ENCODE results near the gene CHPF. TPM values are rescaled to one million over a fixed set of nuclear protein-coding genes. Genes with fewer than 3 reads are reported as not detected.

The CHPF gene
- total RNA-seq, 1 experiment from 2014 or later, result 78.2 TPM

GRCh38 chr2:219557791-219558785 is 14.5 kb upstream of the CHPF start:
- Histone ChIP-seq H3K27me3 (ENCODE audit: insufficient read depth, low read depth) (no peaks in the 10 kb centered on the region), H3K36me3 (ENCODE audit: low read depth) (no peaks in the 10 kb centered on the region), H3K9me3 (ENCODE audit: insufficient read depth, low read depth) (no peaks in the 10 kb centered on the region), H4K20me1 (ENCODE audit: insufficient read depth) (no peaks in the 10 kb centered on the region), H2AFZ (no peak overlapping the region), H3K79me2 (ENCODE audit: low read depth) (no peaks in the 10 kb centered on the region), H3F3A (ENCODE audit: insufficient read depth, low read depth) (no peaks in the 10 kb centered on the region), H3K4me2 (no peak overlapping the region), H3K4me1 (replicated peaks; ENCODE audit: insufficient read depth) (no peaks in the 10 kb centered on the region), H3K27ac (no peak overlapping the region), H3K4me3 (no peak overlapping the region), H3K9me2 (ENCODE audit: insufficient read depth) (no peaks in the 10 kb centered on the region)
- TF ChIP-seq EZH2 (IDR thresholded peaks at IDR 0.05; ENCODE audit: low read depth) (no peak), CTCF (conservative IDR thresholded peaks at IDR 0.05) (no peak)
- no peak for DNase-seq
- no TSS peak for BruUV-seq (replicated peaks)
- intact Hi-C loops (cut with micrococcal nuclease; ENCODE audit: unreplicated experiment), result no loop called here
- CTCF ChIA-PET, result no interaction called here
- POLR2A ChIA-PET (ENCODE audit: unreplicated experiment), result no interaction called here

GRCh38 chr2:219557320-219557719 is 13.7 kb upstream of the CHPF start:
- POLR2A ChIA-PET (ENCODE audit: unreplicated experiment), result interaction anchor here (0.9 kb wide), 1 partner anchor 141 kb away, joined by 3 read pairs; no protein-coding TSS in a partner anchor
- no peaks in the 10 kb centered on the region for H4K20me1 ChIP-seq (ENCODE audit: insufficient read depth)
- no TSS peak for BruUV-seq (replicated peaks)

GRCh38 chr2:219556413-219556812 is 12.8 kb upstream of the CHPF start:
- CTCF ChIA-PET, result no interaction called here
- Histone ChIP-seq H3K27ac (no peak overlapping the region), H3K4me2 (no peak overlapping the region), H4K20me1 (ENCODE audit: insufficient read depth) (no peaks in the 10 kb centered on the region), H3K79me2 (ENCODE audit: low read depth) (no peaks in the 10 kb centered on the region), H3K27me3 (ENCODE audit: insufficient read depth, low read depth) (no peaks in the 10 kb centered on the region), H3K4me1 (replicated peaks; ENCODE audit: insufficient read depth) (no peaks in the 10 kb centered on the region), H3K4me3 (no peak overlapping the region), H3F3A (ENCODE audit: insufficient read depth, low read depth) (no peaks in the 10 kb centered on the region), H3K36me3 (ENCODE audit: low read depth) (no peaks in the 10 kb centered on the region), H2AFZ (no peak overlapping the region), H3K9me3 (ENCODE audit: insufficient read depth, low read depth) (no peaks in the 10 kb centered on the region), H3K9me2 (ENCODE audit: insufficient read depth) (no peaks in the 10 kb centered on the region)
- BruUV-seq (replicated peaks), result no TSS peak
- intact Hi-C loops (cut with micrococcal nuclease; ENCODE audit: unreplicated experiment), result no loop called here
- TF ChIP-seq EZH2 (IDR thresholded peaks at IDR 0.05; ENCODE audit: low read depth), result no peak
- TF ChIP-seq CTCF (conservative IDR thresholded peaks at IDR 0.05), result no peak
- no peak for DNase-seq
- POLR2A ChIA-PET (ENCODE audit: unreplicated experiment), result interaction anchor here (0.6 to 0.9 kb wide), 2 partner anchors 92 to 140 kb away, joined by 3 to 17 read pairs; no protein-coding TSS in a partner anchor

More at GRCh38 chr2:219557320-219557719, 13.7 kb upstream of the CHPF start:
- H3K27me3 ChIP-seq (ENCODE audit: insufficient read depth, low read depth), result no peaks in the 10 kb centered on the region
- DNase-seq, result no peak
- H3K27ac ChIP-seq, result no peak overlapping the region
- intact Hi-C loops (cut with micrococcal nuclease; ENCODE audit: unreplicated experiment), result no loop called here
- no peaks in the 10 kb centered on the region for H3K79me2 ChIP-seq (ENCODE audit: low read depth)
- no peaks in the 10 kb centered on the region for H3K36me3 ChIP-seq (ENCODE audit: low read depth)
- no peaks in the 10 kb centered on the region for H3K4me1 ChIP-seq (replicated peaks; ENCODE audit: insufficient read depth)
- no peak overlapping the region for H3K4me3 ChIP-seq
- H3K9me2 ChIP-seq (ENCODE audit: insufficient read depth), result no peaks in the 10 kb centered on the region
- H3K4me2 ChIP-seq, result no peak overlapping the region
- no peaks in the 10 kb centered on the region for H3K9me3 ChIP-seq (ENCODE audit: insufficient read depth, low read depth)
- H3F3A ChIP-seq (ENCODE audit: insufficient read depth, low read depth), result no peaks in the 10 kb centered on the region
- no peak for TF ChIP-seq EZH2 (IDR thresholded peaks at IDR 0.05; ENCODE audit: low read depth)
- TF ChIP-seq CTCF (conservative IDR thresholded peaks at IDR 0.05), result no peak
- CTCF ChIA-PET, result no interaction called here
- no peak overlapping the region for H2AFZ ChIP-seq
